Right lobe of liver (tissue), 4 donors: ENCODE measurements around the gene UQCRC2.

Experiments used
- CTCF ChIP-seq, 4 donors: fragments of 200-600 bp in 3 of 4; fragments of 450-650 bp in 1 of 4; IDR thresholded peaks; one replicate each; pipeline versions ENCODE4 v1.5.1 to v1.8.0; 2016 to 2022; ENCODE audit warnings: antibody characterized with exemption in 4 of 4, mild to moderate bottlenecking in 2 of 4
- POLR2A ChIP-seq: fragments of 450-650 bp; IDR thresholded peaks from one replicate; pipeline ENCODE4 v1.6.1; 2017; ENCODE audit warnings: antibody characterized with exemption, mild to moderate bottlenecking
- donor health status: DM: no; HTN: no; CAD: no.
- donor health status: DM: no; HTN: no; CAD: no.
- donor health status: DM: no; HTN: yes; CAD: no.

DNA sequence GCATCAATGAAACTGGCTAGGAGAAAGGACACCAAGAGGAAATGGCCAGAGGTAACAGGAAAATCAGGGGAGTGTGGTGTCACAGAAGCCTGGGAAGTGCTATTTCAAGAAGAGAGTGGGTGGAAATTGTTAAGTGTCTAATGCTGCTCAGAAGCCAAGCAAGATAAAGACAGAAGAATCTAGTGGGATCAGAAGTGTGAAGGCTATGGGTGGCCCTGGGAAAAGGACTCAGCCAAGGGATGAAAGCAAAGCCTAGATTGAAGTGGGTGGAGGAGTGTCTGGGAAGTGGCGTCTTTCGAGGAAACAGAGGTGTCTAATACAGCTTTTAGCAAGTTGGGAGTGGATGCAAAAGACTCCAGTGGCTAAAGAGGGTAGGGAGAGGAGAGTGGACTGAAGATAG lies 34.3 kb downstream of the UQCRC2 start:
- TF ChIP-seq CTCF (IDR thresholded peaks at IDR 0.05): no peak
- TF ChIP-seq POLR2A: no peak
